Activated CD4-positive, alpha-beta memory T cell treated with anti-CD3 and anti-CD28 coated beads, Interleukin-2, amount 10 ng/mL, durations not matched to agents 7 days and 5 days (primary cell): ENCODE results near the gene FRMD4B. TPM values are rescaled to one million over a fixed set of nuclear protein-coding genes. Genes with fewer than 3 reads are reported as not detected.

Experiments
- CTCF ChIA-PET: fragments of 350-600 bp; sonication (Branson Sonifier 250); formaldehyde crosslinking; loops from one replicate; lab custom pipeline; 2021; ENCODE audit warnings: antibody characterized with exemption, inconsistent platforms; lab: Charles Lee
- POLR2A ChIA-PET: fragments of 350-600 bp; sonication (Branson Sonifier 250); formaldehyde crosslinking; loops from one replicate; lab custom pipeline; 2021; ENCODE audit warnings: antibody characterized with exemption; lab: Charles Lee
- DNase-seq: peaks from one replicate; pipeline ENCODE4 v3.0.0-alpha.2; 2020
- H3K27ac Mint-ChIP-seq: one replicate; pipeline ENCODE4 v1.8.0; 2021; ENCODE audit warnings: mild to moderate bottlenecking, mixed read lengths
- H3K27me3 Mint-ChIP-seq: one replicate; pipeline ENCODE4 v1.8.0; 2021; ENCODE audit warnings: mixed read lengths
- H3K36me3 Mint-ChIP-seq: one replicate; pipeline ENCODE4 v1.8.0; 2021; ENCODE audit warnings: low read depth, mixed read lengths
- H3K4me1 Mint-ChIP-seq: one replicate; pipeline ENCODE4 v1.8.0; 2021; ENCODE audit warnings: mixed read lengths
- H3K4me3 Mint-ChIP-seq: one replicate; pipeline ENCODE4 v1.8.0; 2021; ENCODE audit warnings: mild to moderate bottlenecking, mixed read lengths
- H3K9me3 Mint-ChIP-seq: one replicate; pipeline ENCODE4 v1.8.0; 2021; ENCODE audit warnings: mixed read lengths
- total RNA-seq, 2 experiments: library from RNA; stranded (reverse); gene quantifications; one replicate each; pipeline ENCODE4 v1.2.3, GENCODE V29; 2021

FRMD4B gene
- total RNA-seq, 2 experiments from 2014 or later = 69.5 to 72.4 TPM

DNA sequence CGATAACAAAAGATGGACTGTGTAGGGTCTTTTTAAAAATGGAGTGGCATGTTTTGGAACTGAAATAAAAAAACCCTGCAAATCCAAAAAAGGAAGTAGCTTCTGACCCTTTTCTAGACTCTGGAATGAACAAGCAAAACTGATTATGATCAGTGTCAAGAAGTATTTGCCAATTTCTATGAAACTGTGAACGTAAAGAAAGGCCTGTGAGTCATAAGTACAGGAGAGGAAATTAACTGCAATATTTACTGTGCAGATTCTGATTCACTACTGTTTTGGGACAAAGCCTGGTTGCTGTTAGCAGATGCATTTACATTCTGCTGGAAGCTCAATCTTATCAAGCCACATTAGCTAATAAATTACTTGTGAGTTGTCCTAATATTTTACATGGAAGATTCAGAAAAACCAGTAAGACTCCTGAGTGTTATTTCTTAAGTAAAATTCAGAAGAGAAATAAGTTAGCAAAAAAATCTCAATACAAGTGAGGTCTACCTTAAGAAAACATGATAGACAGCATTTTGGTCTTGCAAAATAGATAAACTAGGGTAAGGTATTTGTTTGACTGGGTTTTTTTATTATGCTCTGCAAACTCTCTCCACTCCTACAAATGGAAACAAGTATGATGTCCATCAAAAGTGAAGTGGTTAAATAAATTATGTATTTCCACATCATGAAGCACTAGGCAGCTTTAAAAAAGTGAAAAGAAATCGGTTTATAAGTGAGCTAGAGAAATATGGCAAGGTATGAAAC lies 173.3 kb downstream of the FRMD4B start:
- Mint-ChIP-seq H3K4me3 (peak overlapping the region; percentile 2), H3K27ac (peak overlapping the region; percentile 87), H3K9me3 (peaks cover 5% of the 10 kb centered on the region), H3K36me3 (peaks cover 55% of the 10 kb centered on the region), H3K4me1 (peaks cover 58% of the 10 kb centered on the region), H3K27me3 (no peaks in the 10 kb centered on the region)
- CTCF ChIA-PET = interaction anchor here (0.6 to 1.6 kb wide), 8 partner anchors 13 to 91 kb away, joined by 3 to 9 read pairs (median 3); no protein-coding TSS in a partner anchor
- no peak for DNase-seq
- POLR2A ChIA-PET = interaction anchor here (1.2 to 10.0 kb wide), 7 partner anchors 9 to 127 kb away, joined by 3 to 115 read pairs (median 5); partner anchors contain the start of gene ARL6IP5

- Mint-ChIP-seq H3K36me3 (peaks cover 44% of the 10 kb centered on the region), H3K9me3 (peaks cover 3% of the 10 kb centered on the region), H3K4me1 (peaks cover 78% of the 10 kb centered on the region), H3K27ac (no peak overlapping the region), H3K4me3 (no peak overlapping the region), H3K27me3 (no peaks in the 10 kb centered on the region)
- ChIA-PET POLR2A (interaction anchor here (0.9 to 10.0 kb wide), 4 partner anchors 8 to 126 kb away, joined by 3 to 115 read pairs (median 5); partner anchors contain the start of gene ARL6IP5), CTCF (interaction anchor here (1.3 to 1.8 kb wide), 3 partner anchors 11 to 50 kb away, joined by 5 to 7 read pairs (median 5); no protein-coding TSS in a partner anchor)
- DNase-seq = no peak
Measured at GRCh38 chr3:69210068-69210730, 175.7 kb downstream of the FRMD4B start.

- H3K36me3 Mint-ChIP-seq = peaks cover 42% of the 10 kb centered on the region
- peaks cover 82% of the 10 kb centered on the region for H3K4me1 Mint-ChIP-seq
- H3K27ac Mint-ChIP-seq = no peak overlapping the region
- H3K4me3 Mint-ChIP-seq = no peak overlapping the region
- CTCF ChIA-PET = interaction anchor here (1.3 to 1.8 kb wide), 3 partner anchors 10 to 49 kb away, joined by 3 to 5 read pairs (median 5); no protein-coding TSS in a partner anchor
- POLR2A ChIA-PET = interaction anchor here (0.9 to 10.0 kb wide), 4 partner anchors 9 to 125 kb away, joined by 3 to 115 read pairs (median 5); partner anchors contain the start of gene ARL6IP5
- peaks cover 3% of the 10 kb centered on the region for H3K9me3 Mint-ChIP-seq
- DNase-seq = no peak
- H3K27me3 Mint-ChIP-seq = no peaks in the 10 kb centered on the region
Measured at GRCh38 chr3:69209413-69209812, 176.5 kb downstream of the FRMD4B start.

- ChIA-PET CTCF (interaction anchor here (0.6 to 2.2 kb wide), 4 partner anchors 10 to 99 kb away, joined by 4 to 10 read pairs (median 7); no protein-coding TSS in a partner anchor), POLR2A (interaction anchor here (0.9 to 10.0 kb wide), 11 partner anchors 8 to 126 kb away, joined by 3 to 115 read pairs (median 4); no protein-coding TSS in a partner anchor)
- Mint-ChIP-seq H3K27ac (peak overlapping the region; percentile 97), H3K4me3 (no peak overlapping the region), H3K36me3 (peaks cover 34% of the 10 kb centered on the region), H3K27me3 (no peaks in the 10 kb centered on the region), H3K9me3 (peaks cover 3% of the 10 kb centered on the region), H3K4me1 (peaks cover 81% of the 10 kb centered on the region)
- DNase-seq = no peak
Measured at GRCh38 chr3:69207031-69207430, 178.9 kb downstream of the FRMD4B start.

- Mint-ChIP-seq H3K27me3 (no peaks in the 10 kb centered on the region), H3K4me3 (peak overlapping the region; percentile 64), H3K4me1 (peaks cover 80% of the 10 kb centered on the region), H3K36me3 (peaks cover 21% of the 10 kb centered on the region), H3K9me3 (peaks cover 3% of the 10 kb centered on the region), H3K27ac (peak overlapping the region; percentile 97)
- DNase-seq = peak; percentile 39
- CTCF ChIA-PET = no interaction called here
- POLR2A ChIA-PET = interaction anchor here (1.4 to 2.0 kb wide), 2 partner anchors 14 to 44 kb away, joined by 3 to 11 read pairs; no protein-coding TSS in a partner anchor
Measured at GRCh38 chr3:69205385-69205784, 180.5 kb downstream of the FRMD4B start.

GRCh38 chr3:69204315-69204957 lies 181.5 kb downstream of the FRMD4B start:
- Mint-ChIP-seq H3K27me3 (no peaks in the 10 kb centered on the region), H3K9me3 (no peaks in the 10 kb centered on the region), H3K4me3 (peak overlapping the region; percentile 16), H3K27ac (peak overlapping the region; percentile 59), H3K36me3 (peaks cover 13% of the 10 kb centered on the region), H3K4me1 (peaks cover 71% of the 10 kb centered on the region)
- ChIA-PET CTCF (interaction anchor here (1.5 kb wide), 1 partner anchor 102 kb away, joined by 4 read pairs; no protein-coding TSS in a partner anchor), POLR2A (interaction anchor here (0.8 to 3.0 kb wide), 3 partner anchors 8 to 112 kb away, joined by 3 to 15 read pairs (median 3); no protein-coding TSS in a partner anchor)
- peak; percentile 52 for DNase-seq

DNA sequence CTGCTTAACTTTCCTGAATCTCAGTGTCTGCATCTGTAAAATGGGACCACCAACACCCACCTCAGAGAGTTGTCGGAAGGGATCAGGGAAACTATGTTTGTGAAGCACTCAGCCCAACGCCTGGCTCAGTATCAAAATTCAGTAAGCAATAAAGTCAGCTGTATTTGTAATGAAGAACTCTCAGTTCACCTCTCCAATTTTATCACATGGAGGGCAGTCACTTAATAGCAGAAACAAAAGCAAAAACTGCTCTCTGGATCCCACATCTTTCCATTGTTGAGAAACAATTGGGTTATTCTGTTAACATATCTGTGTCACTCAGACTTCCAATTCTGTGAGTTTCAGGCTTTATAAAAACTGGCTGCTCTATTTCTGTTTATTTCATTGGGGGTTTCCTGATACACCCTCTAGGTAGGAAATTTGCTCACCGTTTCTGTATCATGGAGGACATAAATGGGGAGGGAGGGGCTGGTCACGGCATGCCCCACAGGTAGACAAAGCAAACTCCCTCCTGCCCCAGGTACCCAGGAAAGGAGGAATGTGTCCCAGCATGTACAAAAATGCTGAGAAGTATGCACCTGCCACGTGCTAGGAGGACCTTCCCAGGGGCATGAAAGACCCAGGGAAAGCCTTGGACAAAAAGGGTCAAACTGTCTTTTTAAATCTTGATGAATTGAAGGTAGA lies 182.1 kb downstream of the FRMD4B start:
- POLR2A ChIA-PET = interaction anchor here (1.2 to 3.0 kb wide), 2 partner anchors 9 to 33 kb away, joined by 5 to 15 read pairs; no protein-coding TSS in a partner anchor
- CTCF ChIA-PET = interaction anchor here (0.7 to 1.5 kb wide), 2 partner anchors 40 to 103 kb away, joined by 4 read pairs; no protein-coding TSS in a partner anchor

DNA sequence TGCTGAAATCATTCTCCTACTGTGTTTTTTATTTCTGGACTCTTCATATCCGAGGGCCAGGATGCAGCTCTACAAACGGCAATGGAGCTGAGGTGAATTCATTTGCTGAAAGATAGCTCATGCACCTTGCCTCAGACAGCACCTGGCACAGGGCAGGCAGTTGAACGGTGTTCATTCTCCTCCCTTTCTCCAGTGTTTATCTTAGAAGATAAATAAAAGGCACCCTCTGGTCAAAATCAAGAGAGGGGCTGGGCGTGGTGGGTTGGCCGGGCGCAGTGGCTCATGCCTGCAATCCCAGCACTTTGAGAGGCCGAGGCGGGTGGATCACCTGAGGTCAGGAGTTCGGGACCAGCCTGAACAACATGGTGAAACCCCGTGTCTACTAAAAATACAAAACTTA lies 184.2 kb downstream of the FRMD4B start:
- Mint-ChIP-seq H3K9me3 (no peaks in the 10 kb centered on the region), H3K27ac (no peak overlapping the region), H3K36me3 (peaks cover 29% of the 10 kb centered on the region), H3K4me1 (peaks cover 72% of the 10 kb centered on the region), H3K27me3 (no peaks in the 10 kb centered on the region), H3K4me3 (no peak overlapping the region)
- ChIA-PET POLR2A (interaction anchor here (3.0 to 4.5 kb wide), 3 partner anchors 9 to 109 kb away, joined by 15 to 115 read pairs (median 40); no protein-coding TSS in a partner anchor), CTCF (interaction anchor here (1.9 kb wide), 1 partner anchor 105 kb away, joined by 8 read pairs; no protein-coding TSS in a partner anchor)
- no peak for DNase-seq

More for the DNA sequence above, 182.1 kb downstream of the FRMD4B start:
- no peak for DNase-seq
- H3K4me1 Mint-ChIP-seq = peaks cover 66% of the 10 kb centered on the region
- no peaks in the 10 kb centered on the region for H3K9me3 Mint-ChIP-seq
- peak overlapping the region; percentile 59 for H3K27ac Mint-ChIP-seq
- H3K4me3 Mint-ChIP-seq = peak overlapping the region; percentile 16
- no peaks in the 10 kb centered on the region for H3K27me3 Mint-ChIP-seq
- H3K36me3 Mint-ChIP-seq = peaks cover 13% of the 10 kb centered on the region

- H3K27ac Mint-ChIP-seq = peak overlapping the region; percentile 97
- peak; percentile 68 for DNase-seq
- H3K36me3 Mint-ChIP-seq = peaks cover 39% of the 10 kb centered on the region
- peaks cover 69% of the 10 kb centered on the region for H3K4me1 Mint-ChIP-seq
- H3K27me3 Mint-ChIP-seq = no peaks in the 10 kb centered on the region
- CTCF ChIA-PET = interaction anchor here (0.9 to 3.7 kb wide), 5 partner anchors 12 to 106 kb away, joined by 3 to 30 read pairs (median 6); no protein-coding TSS in a partner anchor
- POLR2A ChIA-PET = interaction anchor here (0.6 to 4.5 kb wide), 22 partner anchors 10 to 186 kb away, joined by 3 to 115 read pairs (median 6); partner anchors contain the start of genes ARL6IP5, EOGT and TMF1
- peak overlapping the region; percentile 85 for H3K4me3 Mint-ChIP-seq
- no peaks in the 10 kb centered on the region for H3K9me3 Mint-ChIP-seq
Measured at GRCh38 chr3:69200384-69201068, 185.4 kb downstream of the FRMD4B start.

- POLR2A ChIA-PET = interaction anchor here (0.7 to 4.5 kb wide), 25 partner anchors 11 to 191 kb away, joined by 3 to 115 read pairs (median 6); partner anchors contain the start of genes ARL6IP5, EOGT and TMF1
- DNase-seq = peak; percentile 30
- H3K27me3 Mint-ChIP-seq = no peaks in the 10 kb centered on the region
- no peaks in the 10 kb centered on the region for H3K9me3 Mint-ChIP-seq
- peak overlapping the region; percentile 97 for H3K27ac Mint-ChIP-seq
- H3K4me1 Mint-ChIP-seq = peaks cover 70% of the 10 kb centered on the region
- H3K4me3 Mint-ChIP-seq = peak overlapping the region; percentile 85
- CTCF ChIA-PET = interaction anchor here (0.6 to 3.7 kb wide), 10 partner anchors 10 to 106 kb away, joined by 3 to 30 read pairs (median 4); no protein-coding TSS in a partner anchor
- peaks cover 45% of the 10 kb centered on the region for H3K36me3 Mint-ChIP-seq
Measured at GRCh38 chr3:69199942-69200341, 185.9 kb downstream of the FRMD4B start.
